GM10248 (cell line): ENCODE data around the gene FAS.
A peak's percentile ranks its signal among the peaks of the same experiment; 100 is the strongest.

ENCODE experiments used
- CTCF ChIA-PET: fragments of 300-600 bp; sonication (Branson Sonifier 250); formaldehyde crosslinking; extraction: SDS; loops from one replicate; lab custom pipeline; 2021; ENCODE audit warnings: antibody characterized with exemption; lab: Yijun Ruan, JAX
- POLR2A ChIA-PET: fragments of 350-650 bp; sonication (Branson Sonifier 250); formaldehyde crosslinking; extraction: SDS; loops from one replicate; lab custom pipeline; 2020; ENCODE audit warnings: antibody characterized with exemption; lab: Yijun Ruan, JAX
- DNase-seq: peaks from one replicate; pipeline ENCODE4 v3.0.0; 2012; ENCODE audit errors: extremely low spot score
- CTCF ChIP-seq: IDR thresholded peaks from 2 replicates; pipeline ENCODE4 v1.5.1; 2012; ENCODE audit warnings: mild to moderate bottlenecking, low read depth; ENCODE audit errors: extremely low read depth, missing control alignments, control extremely low read depth

The FAS gene

DNA sequence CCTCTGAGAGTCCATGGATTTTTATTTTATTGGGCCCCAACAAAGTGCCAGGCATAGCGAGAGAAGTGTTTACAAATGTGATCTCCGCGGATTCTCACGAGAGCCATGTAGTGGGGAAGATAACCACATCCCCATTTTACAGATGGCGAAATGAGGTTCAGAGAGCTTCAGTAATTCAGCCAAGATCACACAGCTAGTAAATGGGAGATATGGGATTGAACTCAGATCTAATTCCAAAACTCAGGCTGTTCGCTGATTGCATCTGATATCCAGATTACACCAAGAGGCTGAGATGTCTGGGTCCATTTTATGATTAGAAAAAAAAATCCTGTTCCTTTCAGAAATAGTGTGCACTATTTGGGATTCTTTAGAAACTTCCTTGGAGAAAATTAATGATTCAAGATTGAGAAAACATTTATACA lies 1.3 kb downstream of the FAS start:
- DNase-seq, result peak; percentile 41
- POLR2A ChIA-PET, result no interaction called here
- no peak for TF ChIP-seq CTCF
- CTCF ChIA-PET, result interaction anchor here (0.9 to 8.0 kb wide), 8 partner anchors 10 to 226 kb away, joined by 3 to 80 read pairs (median 9); no protein-coding TSS in a partner anchor

- no peak for TF ChIP-seq CTCF
- no peak for DNase-seq
- POLR2A ChIA-PET, result interaction anchor here (0.6 kb wide), 1 partner anchor 226 kb away, joined by 4 read pairs; no protein-coding TSS in a partner anchor
- CTCF ChIA-PET, result interaction anchor here (1.2 to 8.0 kb wide), 5 partner anchors 16 to 225 kb away, joined by 3 to 80 read pairs (median 6); no protein-coding TSS in a partner anchor
Observed at GRCh38 chr10:88992921-88993524, 2.4 kb downstream of the FAS start.

DNA sequence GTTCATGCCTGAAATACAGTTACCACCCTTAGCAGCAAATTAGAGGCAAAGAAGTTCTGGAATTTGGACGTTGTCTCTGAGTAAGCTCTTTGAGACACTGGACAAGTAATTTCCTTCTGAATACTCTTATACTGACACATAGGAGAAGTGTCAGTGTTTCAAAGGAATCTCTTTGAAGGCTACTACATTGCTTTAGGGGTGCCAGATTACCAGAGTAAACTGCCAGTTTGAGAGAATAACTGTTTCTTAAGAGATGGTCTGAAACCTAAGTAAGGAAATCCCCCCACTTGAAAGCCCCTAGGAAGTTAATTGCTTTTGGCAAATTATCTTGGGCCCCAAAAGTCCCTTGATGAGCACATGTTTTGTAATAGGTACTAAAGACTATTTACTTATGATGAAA lies 3.4 kb downstream of the FAS start:
- ChIA-PET CTCF (interaction anchor here (1.4 to 8.0 kb wide), 4 partner anchors 13 to 224 kb away, joined by 4 to 80 read pairs (median 8); no protein-coding TSS in a partner anchor), POLR2A (no interaction called here)
- TF ChIP-seq CTCF, result no peak
- DNase-seq, result peak; percentile 13

DNA sequence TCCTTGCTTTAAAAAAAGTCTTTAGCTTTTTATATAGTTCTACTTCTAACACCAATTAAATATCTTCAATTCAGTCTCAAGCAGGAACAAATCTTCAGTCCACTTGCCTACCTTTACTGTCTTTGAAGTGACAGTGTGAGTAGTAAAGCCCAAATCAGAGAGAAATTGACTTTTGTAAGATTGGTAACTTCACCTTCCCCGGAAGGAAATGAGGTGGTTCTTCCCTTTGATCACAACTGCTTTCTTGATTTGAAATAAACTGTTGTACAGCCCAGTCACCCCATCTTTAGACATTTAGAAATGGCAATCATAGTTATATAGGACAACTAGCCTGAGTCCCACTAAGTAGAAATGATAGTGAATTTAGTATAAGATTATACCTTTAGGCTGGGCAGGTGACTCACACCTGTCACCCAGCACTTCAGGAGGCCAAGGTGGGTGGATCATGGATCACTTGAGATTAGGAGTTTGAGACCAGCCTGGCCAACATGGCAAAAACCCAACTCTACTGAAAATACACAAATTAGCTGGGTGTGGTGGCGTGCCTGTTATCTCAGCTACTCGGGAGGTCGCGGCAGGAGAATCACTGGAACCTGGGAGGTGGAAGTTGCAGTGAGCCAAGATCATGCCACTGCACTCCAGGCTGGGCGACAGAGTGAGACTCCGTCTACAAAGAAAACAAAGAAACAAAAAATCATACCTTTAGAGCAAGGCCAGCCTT lies 4.7 kb downstream of the FAS start:
- POLR2A ChIA-PET, result interaction anchor here (0.6 kb wide), 1 partner anchor 269 kb away, joined by 3 read pairs; no protein-coding TSS in a partner anchor
- CTCF ChIA-PET, result interaction anchor here (1.0 to 8.0 kb wide), 5 partner anchors 8 to 62 kb away, joined by 3 to 80 read pairs (median 9); no protein-coding TSS in a partner anchor
- DNase-seq, result no peak
- TF ChIP-seq CTCF, result no peak

GRCh38 chr10:88996927-88997326 lies 6.3 kb downstream of the FAS start:
- TF ChIP-seq CTCF, result no peak
- CTCF ChIA-PET, result interaction anchor here (1.0 to 8.0 kb wide), 4 partner anchors 10 to 222 kb away, joined by 3 to 80 read pairs (median 9); no protein-coding TSS in a partner anchor
- no peak for DNase-seq
- POLR2A ChIA-PET, result no interaction called here

GRCh38 chr10:88999625-89000024 lies 9.0 kb downstream of the FAS start:
- CTCF ChIA-PET, result interaction anchor here (0.7 to 1.9 kb wide), 6 partner anchors 7 to 163 kb away, joined by 3 to 7 read pairs (median 4); partner anchors contain the start of gene FAS
- DNase-seq, result no peak
- POLR2A ChIA-PET, result interaction anchor here (1.1 kb wide), 1 partner anchor 9 kb away, joined by 3 read pairs; the partner anchor contains the start of gene FAS
- TF ChIP-seq CTCF, result no peak
